Neural progenitor cell (in vitro differentiated cells): ENCODE data around the gene GPN1. TPM values are rescaled to one million over a fixed set of nuclear protein-coding genes. Genes with fewer than 3 reads are reported as not detected.

ENCODE experiments used
- DNase-seq: peaks from one replicate; pipeline ENCODE4 v3.0.0-alpha.2; 2016; ENCODE audit warnings: low spot score
- H2AFZ ChIP-seq: fragments of 200-600 bp; sonication (generic); replicated peaks from 2 replicates; pipeline ENCODE4 v1.6.1; 2016; ENCODE audit warnings: antibody characterized with exemption
- H3F3A ChIP-seq: fragments of 200-600 bp; sonication (generic); 2 replicates; pipeline ENCODE4 v1.6.1; 2016; ENCODE audit warnings: antibody characterized with exemption, low read depth
- H3K27ac ChIP-seq: fragments of 200-600 bp; sonication (generic); 2 replicates; pipeline ENCODE4 v1.5.1; 2016; ENCODE audit warnings: mild to moderate bottlenecking
- H3K27me3 ChIP-seq: fragments of 200-600 bp; sonication (generic); 2 replicates; pipeline ENCODE4 v1.6.1; 2016; ENCODE audit warnings: mild to moderate bottlenecking, moderate library complexity
- H3K36me3 ChIP-seq: fragments of 200-600 bp; sonication (generic); 2 replicates; pipeline ENCODE4 v1.5.1; 2016
- H3K4me1 ChIP-seq: fragments of 200-600 bp; sonication (generic); 2 replicates; pipeline ENCODE4 v1.6.1; 2016; ENCODE audit warnings: mixed run types
- H3K4me2 ChIP-seq: fragments of 200-600 bp; sonication (generic); 2 replicates; pipeline ENCODE4 v1.6.1; 2016
- H3K4me3 ChIP-seq: fragments of 200-600 bp; sonication (generic); 2 replicates; pipeline ENCODE4 v1.5.1; 2016
- H3K79me2 ChIP-seq: fragments of 200-600 bp; sonication (generic); 2 replicates; pipeline ENCODE4 v1.6.1; 2016; ENCODE audit warnings: low read depth
- H3K9ac ChIP-seq: fragments of 200-600 bp; sonication (generic); 2 replicates; pipeline ENCODE4 v1.6.1; 2016
- H3K9me3 ChIP-seq: fragments of 200-600 bp; sonication (generic); 2 replicates; pipeline ENCODE4 v1.5.1; 2016; ENCODE audit warnings: low read depth
- H4K20me1 ChIP-seq: fragments of 200-600 bp; sonication (generic); 2 replicates; pipeline ENCODE4 v1.6.1; 2016; ENCODE audit warnings: low read depth
- H3K27ac Mint-ChIP-seq: 3 replicates; pipeline ENCODE4 v1.8.0; 2021; ENCODE audit warnings: mixed read lengths
- H3K27me3 Mint-ChIP-seq: 2 replicates; pipeline ENCODE4 v1.8.0; 2022; ENCODE audit warnings: low read depth, mild to moderate bottlenecking, inconsistent platforms, moderate library complexity, mixed read lengths; ENCODE audit not compliant: insufficient read depth
- H3K36me3 Mint-ChIP-seq: 3 replicates; pipeline ENCODE4 v1.8.0; 2021; ENCODE audit warnings: mixed read lengths
- H3K4me1 Mint-ChIP-seq: 3 replicates; pipeline ENCODE4 v1.8.0; 2021; ENCODE audit warnings: mixed read lengths
- H3K4me3 Mint-ChIP-seq: 3 replicates; pipeline ENCODE4 v1.8.0; 2021; ENCODE audit warnings: mild to moderate bottlenecking, moderate library complexity, mixed read lengths
- H3K9me3 Mint-ChIP-seq: 3 replicates; pipeline ENCODE4 v1.8.0; 2020; ENCODE audit warnings: mixed read lengths
- CTCF ChIP-seq: fragments of 200-600 bp; sonication (generic); IDR thresholded peaks from 2 replicates; pipeline ENCODE4 v1.5.1; 2017; ENCODE audit warnings: antibody characterized with exemption, mild to moderate bottlenecking
- EZH2 ChIP-seq: fragments of 200-600 bp; sonication (generic); IDR thresholded peaks from 2 replicates; pipeline ENCODE4 v1.6.1; 2017; ENCODE audit warnings: antibody characterized with exemption, mild to moderate bottlenecking, moderate library complexity
- EZH2phosphoT487 ChIP-seq: fragments of 200-600 bp; sonication (generic); IDR thresholded peaks from 2 replicates; pipeline ENCODE4 v1.6.1; 2017; ENCODE audit warnings: antibody characterized with exemption
- total RNA-seq: library from RNA; depleted of rRNA; stranded (reverse); fragments of >200 nt; gene quantifications from 2 replicates; pipeline ENCODE4 v1.2.3, GENCODE V29; 2015; ENCODE audit warnings: low replicate concordance

The GPN1 gene
- total RNA-seq, 1 donor from 2014 or later = 59.2 TPM

- Histone ChIP-seq H3K9me3 (no peaks in the 10 kb centered on the region), H3K4me3 (no peak overlapping the region), H3K4me2 (no peak overlapping the region), H4K20me1 (no peaks in the 10 kb centered on the region), H3K9ac (no peak overlapping the region), H3K27me3 (no peaks in the 10 kb centered on the region), H3K4me1 (peaks cover 10% of the 10 kb centered on the region), H3K36me3 (peaks cover 14% of the 10 kb centered on the region), H3K79me2 (peaks cover 30% of the 10 kb centered on the region), H3F3A (no peaks in the 10 kb centered on the region), H2AFZ (no peak overlapping the region), H3K27ac (no peak overlapping the region)
- Mint-ChIP-seq H3K9me3 (no peaks in the 10 kb centered on the region), H3K27me3 (peaks cover 4% of the 10 kb centered on the region), H3K4me1 (peaks cover 16% of the 10 kb centered on the region), H3K27ac (no peak overlapping the region), H3K36me3 (peaks cover 5% of the 10 kb centered on the region), H3K4me3 (no peak overlapping the region)
- no peak for DNase-seq
- TF ChIP-seq EZH2phosphoT487 (no peak), EZH2 (no peak), CTCF (no peak)
These were observed 38.6 kb downstream of the GPN1 start for GRCh38 chr2:27667446-27667845.

- Mint-ChIP-seq H3K36me3 (peaks cover 7% of the 10 kb centered on the region), H3K27me3 (peaks cover 3% of the 10 kb centered on the region), H3K9me3 (no peaks in the 10 kb centered on the region), H3K4me1 (no peaks in the 10 kb centered on the region), H3K27ac (no peak overlapping the region), H3K4me3 (no peak overlapping the region)
- no peaks in the 10 kb centered on the region for H3F3A ChIP-seq
- H3K36me3 ChIP-seq = peaks cover 13% of the 10 kb centered on the region
- no peak overlapping the region for H3K27ac ChIP-seq
- H3K4me2 ChIP-seq = no peak overlapping the region
- no peaks in the 10 kb centered on the region for H3K4me1 ChIP-seq
- H3K27me3 ChIP-seq = no peaks in the 10 kb centered on the region
- TF ChIP-seq CTCF = no peak
- TF ChIP-seq EZH2 = no peak
- TF ChIP-seq EZH2phosphoT487 = no peak
- H4K20me1 ChIP-seq = no peaks in the 10 kb centered on the region
- no peak overlapping the region for H3K4me3 ChIP-seq
- H2AFZ ChIP-seq = no peak overlapping the region
- no peaks in the 10 kb centered on the region for H3K9me3 ChIP-seq
- H3K9ac ChIP-seq = no peak overlapping the region
- no peak for DNase-seq
- H3K79me2 ChIP-seq = no peaks in the 10 kb centered on the region
These were observed 42.4 kb downstream of the GPN1 start for GRCh38 chr2:27671235-27671634.

- H3K36me3 Mint-ChIP-seq = peaks cover 8% of the 10 kb centered on the region
- H3K36me3 ChIP-seq = peaks cover 21% of the 10 kb centered on the region
- no peak overlapping the region for H3K27ac Mint-ChIP-seq
These were observed 44.1 kb downstream of the GPN1 start for GRCh38 chr2:27672723-27673486.

More at GRCh38 chr2:27672723-27673486, 44.1 kb downstream of the GPN1 start:
- DNase-seq = no peak
- no peak overlapping the region for H3K27ac ChIP-seq
- no peak overlapping the region for H3K4me3 Mint-ChIP-seq
- H3K9ac ChIP-seq = no peak overlapping the region
- H3K9me3 ChIP-seq = no peaks in the 10 kb centered on the region
- H3K27me3 Mint-ChIP-seq = peaks cover 3% of the 10 kb centered on the region
- H3F3A ChIP-seq = no peaks in the 10 kb centered on the region
- H3K4me2 ChIP-seq = no peak overlapping the region
- no peaks in the 10 kb centered on the region for H3K4me1 Mint-ChIP-seq
- TF ChIP-seq EZH2phosphoT487 = no peak
- no peak for TF ChIP-seq EZH2
- no peak for TF ChIP-seq CTCF
- H2AFZ ChIP-seq = no peak overlapping the region
- H3K9me3 Mint-ChIP-seq = no peaks in the 10 kb centered on the region
- no peak overlapping the region for H3K4me3 ChIP-seq
- H3K4me1 ChIP-seq = no peaks in the 10 kb centered on the region
- no peaks in the 10 kb centered on the region for H3K27me3 ChIP-seq
- H3K79me2 ChIP-seq = no peaks in the 10 kb centered on the region
- no peaks in the 10 kb centered on the region for H4K20me1 ChIP-seq
